CD14-positive monocyte (primary cell): ENCODE measurements around the gene TMEM164. TPM values are rescaled to one million over a fixed set of nuclear protein-coding genes. Genes with fewer than 3 reads are reported as not detected.

Experiments used
- DNase-seq, 3 donors: peaks; one replicate each; pipeline ENCODE4 v3.0.0-alpha.2; 2011 to 2022
- H2AFZ ChIP-seq: 2 replicates; pipeline ENCODE4 v1.6.0; 2012; ENCODE audit warnings: mild to moderate bottlenecking, low read depth, low read length, inconsistent platforms; ENCODE audit not compliant: insufficient read depth, poor library complexity, severe bottlenecking
- H3K27ac ChIP-seq, 2 donors: 1 replicate in 1 of 2; 2 replicates in 1 of 2; pipeline ENCODE4 v1.5.1; 2012 to 2013; ENCODE audit warnings: low read length in 2 of 2, control low read depth in 1 of 2, inconsistent platforms in 1 of 2, low read depth in 1 of 2, mild to moderate bottlenecking in 1 of 2
- H3K27me3 ChIP-seq, 2 donors: one replicate each; pipeline versions ENCODE4 v1.6.0 to v1.6.1; 2011 to 2013; ENCODE audit warnings: low read length in 2 of 2; ENCODE audit not compliant: control insufficient read depth in 2 of 2, insufficient read depth in 2 of 2
- H3K36me3 ChIP-seq, 2 donors: replicated peaks in 1 of 2; 1 replicate in 1 of 2; 2 replicates in 1 of 2; pipeline versions ENCODE4 v1.5.1 to v1.6.1; 2012 to 2013; ENCODE audit warnings: low read length in 2 of 2, control low read depth in 1 of 2, inconsistent platforms in 1 of 2, mild to moderate bottlenecking in 1 of 2; ENCODE audit not compliant: insufficient read depth in 2 of 2, control insufficient read depth in 1 of 2
- H3K4me1 ChIP-seq, 2 donors: 1 replicate in 1 of 2; 2 replicates in 1 of 2; pipeline versions ENCODE4 v1.5.1 to v1.6.1; 2012 to 2013; ENCODE audit warnings: low read length in 2 of 2, control low read depth in 1 of 2, inconsistent platforms in 1 of 2, mild to moderate bottlenecking in 1 of 2, moderate library complexity in 1 of 2; ENCODE audit not compliant: insufficient read depth in 2 of 2, control insufficient read depth in 1 of 2
- H3K4me2 ChIP-seq: replicated peaks from 2 replicates; pipeline ENCODE3; 2012; ENCODE audit warnings: low read length, moderate library complexity, mild to moderate bottlenecking; ENCODE audit not compliant: poor library complexity, severe bottlenecking; ENCODE audit errors: extremely low read depth
- H3K4me3 ChIP-seq, 3 experiments: fragments of 200-600 bp in 1 of 3; sonication (generic) in 1 of 3; replicated peaks in 1 of 3; 1 replicate in 2 of 3; 2 replicates in 1 of 3; pipeline ENCODE4 v1.5.1; 2011 to 2013; ENCODE audit warnings: low read length in 3 of 3, mild to moderate bottlenecking in 3 of 3, control low read depth in 2 of 3, low read depth in 2 of 3, inconsistent platforms in 1 of 3, moderate library complexity in 1 of 3
- H3K79me2 ChIP-seq: 2 replicates; pipeline ENCODE4 v1.6.0; 2012; ENCODE audit warnings: mild to moderate bottlenecking, control low read depth, inconsistent platforms, low read length, moderate library complexity; ENCODE audit not compliant: insufficient read depth
- H3K9ac ChIP-seq: 2 replicates; pipeline ENCODE4 v1.6.0; 2017; ENCODE audit warnings: low read length, mild to moderate bottlenecking; ENCODE audit not compliant: insufficient read depth, poor library complexity, severe bottlenecking
- H3K9me3 ChIP-seq, 2 donors: replicated peaks in 1 of 2; 1 replicate in 1 of 2; 2 replicates in 1 of 2; pipeline versions ENCODE4 v1.5.1 to v1.6.1; 2012 to 2013; ENCODE audit warnings: low read length in 2 of 2, control low read depth in 1 of 2; ENCODE audit not compliant: control insufficient read depth in 1 of 2, insufficient read depth in 1 of 2
- H4K20me1 ChIP-seq: 2 replicates; pipeline ENCODE4 v1.6.0; 2012; ENCODE audit warnings: mild to moderate bottlenecking, low read length, control low read depth, moderate library complexity; ENCODE audit not compliant: insufficient read depth
- H3K27ac Mint-ChIP-seq, 7 donors: one replicate each; pipeline ENCODE4 v1.8.0; 2020; ENCODE audit warnings: mild to moderate bottlenecking in 7 of 7, mixed read lengths in 7 of 7, moderate library complexity in 6 of 7, inconsistent platforms in 2 of 7
- H3K27me3 Mint-ChIP-seq, 3 donors: one replicate each; pipeline ENCODE4 v1.8.0; 2021 to 2022; ENCODE audit warnings: low read depth in 3 of 3, mild to moderate bottlenecking in 3 of 3, mixed read lengths in 3 of 3, moderate library complexity in 3 of 3, inconsistent platforms in 1 of 3
- H3K36me3 Mint-ChIP-seq, 2 donors: one replicate each; pipeline ENCODE4 v1.8.0; 2020; ENCODE audit warnings: mixed read lengths in 2 of 2, inconsistent platforms in 1 of 2, mild to moderate bottlenecking in 1 of 2
- H3K4me1 Mint-ChIP-seq: one replicate; pipeline ENCODE4 v1.8.0; 2020; ENCODE audit warnings: mild to moderate bottlenecking, mixed read lengths
- H3K4me3 Mint-ChIP-seq, 2 donors: one replicate each; pipeline ENCODE4 v1.8.0; 2020; ENCODE audit warnings: mild to moderate bottlenecking in 2 of 2, mixed read lengths in 2 of 2, moderate library complexity in 1 of 2
- H3K9me3 Mint-ChIP-seq, 7 donors: one replicate each; pipeline ENCODE4 v1.8.0; 2020 to 2022; ENCODE audit warnings: mixed read lengths in 7 of 7, mild to moderate bottlenecking in 6 of 7, moderate library complexity in 6 of 7, inconsistent platforms in 2 of 7
- WGBS: methylation state at CpG from one replicate; pipeline ENCODE4 v1.1.5; 2013; ENCODE audit warnings: missing lambda C conversion rate; ENCODE audit not compliant: insufficient coverage; 5-methylcytosine and 5-hydroxymethylcytosine counted together
- intact Hi-C, 2 donors: fragments of 100-400 bp; cut with micrococcal nuclease; formaldehyde crosslinking; loops; one replicate each; pipeline versions ENCODE4 v1.15.0 to v1.15.1; 2023
- polyA plus RNA-seq, 3 donors: library from polyadenylated mRNA; depleted of rRNA in 1 of 3; unstranded in 2 of 3; stranded (reverse) in 1 of 3; fragments of 300-500 nt in 2 of 3; fragments of >200 nt in 1 of 3; fragmentation: Illumina TruSeq in 2 of 3; gene quantifications; 1 replicate in 2 of 3; 2 replicates in 1 of 3; pipeline ENCODE4 v1.2.3, GENCODE V29; 2012 to 2021
- TF ChIP-seq, protein P1 (sequence below): fragments of 200-600 bp; IDR thresholded peaks from one replicate; pipeline ENCODE4 v1.8.0; 2022; ENCODE audit warnings: antibody characterized with exemption, mild to moderate bottlenecking

TMEM164 gene
- polyA plus RNA-seq, 3 donors: 5.3 to 39.5 (median 7.3) TPM

- no peaks in the 10 kb centered on the region for H3K9me3 Mint-ChIP-seq
- Histone ChIP-seq H4K20me1 (no peaks in the 10 kb centered on the region), H3K4me2 (no peak overlapping the region), H2AFZ (no peak overlapping the region), H3K27ac (no peak overlapping the region), H3K9me3 (no peaks in the 10 kb centered on the region), H3K4me3 (no peak overlapping the region), H3K4me1 (no peaks in the 10 kb centered on the region), H3K36me3 (peaks cover 0 to 2% of the 10 kb centered on the region in 2 donors), H3K9ac (no peak overlapping the region), H3K79me2 (no peaks in the 10 kb centered on the region), H3K27me3 (peaks cover 0 to 2% of the 10 kb centered on the region in 2 donors)
- peaks cover 0 to 3% (median 1%) of the 10 kb centered on the region in 3 donors for H3K27me3 Mint-ChIP-seq
- H3K4me3 Mint-ChIP-seq: no peak overlapping the region
- peaks cover 6 to 7% of the 10 kb centered on the region in 2 donors for H3K36me3 Mint-ChIP-seq
- DNase-seq: no peak
- peaks cover 6% of the 10 kb centered on the region for H3K4me1 Mint-ChIP-seq
- peak overlapping the region in 1 of 7 donors; percentile 36 for H3K27ac Mint-ChIP-seq
- TF ChIP-seq, protein P1, sequence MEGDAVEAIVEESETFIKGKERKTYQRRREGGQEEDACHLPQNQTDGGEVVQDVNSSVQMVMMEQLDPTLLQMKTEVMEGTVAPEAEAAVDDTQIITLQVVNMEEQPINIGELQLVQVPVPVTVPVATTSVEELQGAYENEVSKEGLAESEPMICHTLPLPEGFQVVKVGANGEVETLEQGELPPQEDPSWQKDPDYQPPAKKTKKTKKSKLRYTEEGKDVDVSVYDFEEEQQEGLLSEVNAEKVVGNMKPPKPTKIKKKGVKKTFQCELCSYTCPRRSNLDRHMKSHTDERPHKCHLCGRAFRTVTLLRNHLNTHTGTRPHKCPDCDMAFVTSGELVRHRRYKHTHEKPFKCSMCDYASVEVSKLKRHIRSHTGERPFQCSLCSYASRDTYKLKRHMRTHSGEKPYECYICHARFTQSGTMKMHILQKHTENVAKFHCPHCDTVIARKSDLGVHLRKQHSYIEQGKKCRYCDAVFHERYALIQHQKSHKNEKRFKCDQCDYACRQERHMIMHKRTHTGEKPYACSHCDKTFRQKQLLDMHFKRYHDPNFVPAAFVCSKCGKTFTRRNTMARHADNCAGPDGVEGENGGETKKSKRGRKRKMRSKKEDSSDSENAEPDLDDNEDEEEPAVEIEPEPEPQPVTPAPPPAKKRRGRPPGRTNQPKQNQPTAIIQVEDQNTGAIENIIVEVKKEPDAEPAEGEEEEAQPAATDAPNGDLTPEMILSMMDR: no peak
- intact Hi-C loops: no loop called here
- no CpG with 5 or more reads among the region's 3 CpGs for WGBS
Observed at GRCh38 chrX:110194977-110195376, 192.1 kb downstream of the TMEM164 start.

GRCh38 chrX:110201799-110202198, 198.9 kb downstream of the TMEM164 start:
- Mint-ChIP-seq H3K36me3 (peaks cover 0 to 5% of the 10 kb centered on the region in 2 donors), H3K27me3 (peaks cover 0 to 2% (median 0%) of the 10 kb centered on the region in 3 donors), H3K4me1 (no peaks in the 10 kb centered on the region), H3K9me3 (no peaks in the 10 kb centered on the region), H3K27ac (no peak overlapping the region), H3K4me3 (no peak overlapping the region)
- Histone ChIP-seq H3K4me2 (no peak overlapping the region), H3K36me3 (peaks cover 0 to 6% of the 10 kb centered on the region in 2 donors), H3K4me3 (no peak overlapping the region), H3K9me3 (no peaks in the 10 kb centered on the region), H3K9ac (no peak overlapping the region), H4K20me1 (no peaks in the 10 kb centered on the region), H3K4me1 (no peaks in the 10 kb centered on the region), H3K27me3 (no peaks in the 10 kb centered on the region), H2AFZ (no peak overlapping the region), H3K79me2 (no peaks in the 10 kb centered on the region), H3K27ac (no peak overlapping the region)
- WGBS: no CpG with 5 or more reads among the region's 3 CpGs
- TF ChIP-seq, protein P1: no peak
- intact Hi-C loops: no loop called here
- no peak for DNase-seq
